CD4-positive, alpha-beta T cell treated with Interleukin-4 for 4 hours (primary cell): Measurements from ENCODE around the gene SEZ6L2.
"Not testable (repeated sequence)": the region's sequence is repeated elsewhere in the genome, so short reads cannot be mapped to it uniquely, and the experiment has no call there.

Experiments used
- DNase-seq: peaks from one replicate; pipeline ENCODE4 v3.0.0-alpha.2; 2020

SEZ6L2 gene

GRCh38 chr16:29899516-29900101, at the start of gene SEZ6L2:
Gene SEZ6L2 (minus strand): TSS chr16:29899550. CDS start chr16:29899019, 531 bp downstream.
- DNase-seq = peak; percentile 51

- DNase-seq = no peak
These were observed 48.5 kb upstream of the SEZ6L2 start for GRCh38 chr16:29947897-29948296.

DNA sequence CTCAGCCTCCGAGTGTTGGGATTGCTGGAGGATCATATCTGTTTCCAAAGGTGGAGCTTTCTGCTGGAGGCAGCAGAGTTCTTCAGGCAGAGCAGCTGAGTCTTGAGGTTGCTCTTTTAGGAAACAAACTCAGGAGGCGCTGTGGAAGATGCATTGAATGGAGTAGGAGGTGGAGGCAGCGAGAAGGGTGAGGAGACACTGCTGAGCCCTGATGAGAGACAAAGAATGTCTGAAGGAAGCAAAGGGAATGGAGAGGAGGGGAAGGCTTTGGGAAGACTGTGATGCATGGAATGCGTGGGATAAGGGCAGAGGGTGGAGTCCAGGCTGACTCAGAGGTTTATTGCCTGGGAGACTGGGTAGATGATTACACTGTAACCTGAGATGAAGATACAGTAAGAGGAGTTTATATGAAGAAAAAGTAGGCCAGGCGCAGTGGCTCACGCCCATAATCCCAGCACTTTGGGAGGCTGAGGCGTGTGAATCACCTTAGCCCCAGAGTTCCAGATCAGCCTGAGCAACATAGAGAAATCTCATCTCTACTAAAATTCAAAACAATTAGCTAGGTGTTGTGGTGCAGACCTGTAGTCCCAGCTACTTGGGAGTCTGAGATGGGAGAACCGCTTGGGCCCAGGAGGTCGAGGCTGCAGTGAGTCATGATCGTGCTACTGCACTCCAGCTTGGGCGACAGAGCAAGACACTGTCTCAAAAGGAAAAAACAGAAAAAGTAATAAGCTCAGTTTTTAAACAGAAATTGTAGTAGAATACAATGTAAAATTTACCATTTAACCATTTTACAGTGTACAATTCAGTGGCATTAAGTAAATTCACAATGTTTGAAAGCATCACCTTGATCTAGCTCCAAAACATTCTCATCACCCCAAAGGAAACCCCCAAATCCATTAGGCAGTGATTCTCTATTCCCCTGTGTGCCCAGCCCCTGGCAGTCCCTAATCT, 44.8 kb upstream of the SEZ6L2 start:
- DNase-seq = no peak

GRCh38 chr16:29940656-29941055, 41.3 kb upstream of the SEZ6L2 start:
- no peak for DNase-seq

DNA sequence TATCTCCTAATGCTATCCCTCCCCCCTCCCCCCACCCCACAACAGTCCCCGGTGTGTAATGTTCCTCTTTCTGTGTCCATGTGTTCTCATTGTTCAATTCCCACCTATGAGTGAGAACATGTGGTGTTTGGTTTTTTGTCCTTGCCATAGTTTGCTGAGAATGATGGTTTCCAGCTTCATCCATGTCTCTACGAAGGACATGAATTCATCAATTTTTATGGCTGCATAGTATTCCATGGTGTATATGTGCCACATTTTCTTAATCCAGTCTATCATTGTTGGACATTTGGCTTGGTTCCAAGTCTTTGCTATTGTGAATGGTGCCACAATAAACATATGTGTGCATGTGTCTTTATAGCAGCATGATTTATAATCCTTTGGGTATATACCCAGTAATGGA, 32.4 kb upstream of the SEZ6L2 start:
- not testable (repeated sequence) for DNase-seq

DNA sequence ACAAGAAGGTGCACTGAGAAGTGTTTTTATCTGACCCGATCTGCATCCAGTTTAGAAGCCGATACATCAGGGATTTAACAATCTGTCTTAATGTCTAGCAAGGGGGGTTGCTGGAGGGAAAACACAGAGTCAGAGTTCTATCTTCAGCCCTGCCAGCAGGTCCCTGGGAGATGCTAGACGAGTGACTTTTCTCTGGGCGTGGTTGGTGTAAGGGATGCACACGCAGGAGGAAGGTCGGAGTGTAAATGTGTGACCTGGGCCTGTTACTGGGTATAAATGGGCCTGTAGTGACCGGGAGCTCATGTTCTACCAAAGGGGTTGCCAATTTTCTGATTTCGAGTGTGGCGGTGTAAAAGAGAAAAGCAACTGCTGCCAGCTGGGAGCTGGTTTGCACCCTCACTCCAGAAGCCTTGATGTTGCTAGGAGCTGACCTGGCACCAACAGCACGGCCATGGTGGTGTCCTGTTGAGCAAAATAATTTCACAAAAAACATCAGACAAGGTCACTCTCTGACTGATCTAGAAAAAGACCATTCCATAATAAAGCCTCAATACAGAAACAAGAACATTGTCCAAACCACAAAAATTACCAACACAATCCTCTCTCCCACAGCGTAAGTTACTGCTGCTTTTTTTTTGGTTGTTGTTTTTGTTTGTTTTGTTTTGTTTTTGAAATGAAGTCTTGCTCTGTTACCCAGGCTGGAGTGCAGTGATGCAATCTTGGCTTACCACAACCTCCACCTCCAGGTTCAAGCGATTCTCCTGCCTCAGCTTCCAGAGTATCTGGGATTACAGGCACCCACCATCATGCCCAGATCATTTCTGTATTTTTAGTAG, 27.9 kb upstream of the SEZ6L2 start:
- no peak for DNase-seq

DNA sequence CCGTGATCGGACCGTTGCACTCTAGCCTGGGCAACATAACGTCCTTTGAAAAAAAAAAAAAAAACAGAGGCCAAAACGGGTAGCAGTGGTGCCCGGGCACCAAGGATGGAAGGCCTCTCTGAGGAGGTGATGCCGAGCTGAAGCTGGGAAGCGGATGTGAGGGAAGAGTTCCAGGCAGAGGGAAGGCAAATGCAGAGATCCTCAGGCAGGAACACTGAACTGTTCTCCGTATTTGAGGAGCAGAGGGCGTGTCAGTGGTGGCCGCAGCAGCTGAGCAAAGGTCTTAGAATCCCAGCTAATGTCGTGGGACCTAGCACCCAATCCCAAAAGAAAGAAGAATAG, 27.3 kb upstream of the SEZ6L2 start:
- DNase-seq = no peak

- peak; percentile 85 for DNase-seq
These were observed 26.7 kb upstream of the SEZ6L2 start, which contains the start of gene KCTD13 for GRCh38 chr16:29925781-29926710. Gene KCTD13 (minus strand): TSS chr16:29926226. CDS start chr16:29926033, 193 bp downstream.

DNA sequence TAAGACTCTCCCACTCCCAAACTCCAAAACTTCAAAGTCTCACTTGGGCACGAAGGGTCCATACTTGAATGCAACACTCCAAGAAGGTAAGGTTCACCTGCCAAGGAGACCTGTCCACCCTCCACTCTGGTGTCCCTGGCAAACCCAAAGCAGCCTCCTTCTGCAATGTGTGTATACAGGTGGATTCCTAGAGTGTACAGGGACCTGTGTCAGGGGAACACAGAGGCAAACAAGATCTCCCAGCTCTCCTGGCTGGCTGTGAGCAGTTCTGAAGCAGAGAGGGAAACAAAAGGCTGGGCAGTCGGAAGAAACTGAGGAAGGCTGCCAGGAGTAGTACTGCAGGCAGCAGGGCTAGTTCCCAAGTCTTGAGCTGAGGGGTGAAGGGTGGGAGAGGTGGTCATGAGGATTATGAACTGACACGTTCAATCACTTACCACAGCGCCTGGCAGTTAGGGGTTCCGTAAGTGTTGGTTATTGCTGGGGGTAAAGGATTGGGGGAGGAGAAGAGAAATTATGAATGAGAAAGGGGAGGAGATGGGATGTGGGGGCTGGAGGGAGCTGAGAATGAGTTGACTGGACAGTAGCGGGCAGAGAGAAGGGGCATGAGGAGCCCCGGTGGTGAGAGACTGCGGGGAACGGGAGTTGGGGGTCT, 25.9 kb upstream of the SEZ6L2 start:
- no peak for DNase-seq

DNA sequence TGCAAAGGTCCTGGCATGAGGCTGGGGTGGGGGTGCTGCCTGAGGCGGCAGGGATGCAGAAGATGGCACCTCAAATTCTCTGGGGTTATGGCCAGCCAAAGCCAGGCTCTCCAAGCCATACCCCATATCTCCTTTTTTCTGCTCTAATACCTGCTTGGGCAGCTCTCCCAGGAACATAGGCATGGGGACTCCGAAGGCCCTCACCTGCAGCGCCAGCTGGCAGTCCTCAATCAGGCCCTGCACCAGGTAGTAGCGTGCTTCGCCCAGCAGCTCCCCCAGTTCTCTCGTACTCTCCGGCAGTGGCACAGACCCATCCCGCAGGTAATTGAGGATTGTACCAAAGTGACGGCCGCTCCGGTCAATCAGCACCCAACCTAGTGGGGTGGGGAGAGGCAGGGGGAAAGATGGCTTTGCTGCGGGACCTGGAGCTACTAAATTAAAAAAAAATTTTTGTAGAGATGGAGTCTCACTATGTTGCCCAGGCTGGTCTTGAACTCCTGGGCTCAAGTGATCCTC, 23.7 kb upstream of the SEZ6L2 start:
- DNase-seq = no peak

DNA sequence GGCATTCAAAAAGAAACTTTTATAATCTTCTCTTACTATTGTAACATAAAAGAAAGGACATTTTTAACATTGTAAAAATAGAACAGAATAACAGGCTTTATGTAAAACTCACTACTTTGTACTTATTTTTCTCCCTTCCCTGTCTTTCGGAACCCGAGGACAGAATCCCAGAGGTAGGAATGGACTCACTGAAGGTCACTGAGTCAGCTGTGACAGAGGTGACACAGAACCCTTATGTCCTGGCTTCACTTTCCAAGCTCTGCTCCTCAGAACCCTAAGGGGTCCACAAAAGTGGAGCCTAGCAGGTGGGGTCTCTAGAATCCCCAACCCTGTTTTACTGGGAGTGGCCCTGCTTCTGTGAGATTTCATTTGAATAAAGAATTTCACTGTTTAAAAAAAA, 23.0 kb upstream of the SEZ6L2 start:
- DNase-seq = no peak

DNA sequence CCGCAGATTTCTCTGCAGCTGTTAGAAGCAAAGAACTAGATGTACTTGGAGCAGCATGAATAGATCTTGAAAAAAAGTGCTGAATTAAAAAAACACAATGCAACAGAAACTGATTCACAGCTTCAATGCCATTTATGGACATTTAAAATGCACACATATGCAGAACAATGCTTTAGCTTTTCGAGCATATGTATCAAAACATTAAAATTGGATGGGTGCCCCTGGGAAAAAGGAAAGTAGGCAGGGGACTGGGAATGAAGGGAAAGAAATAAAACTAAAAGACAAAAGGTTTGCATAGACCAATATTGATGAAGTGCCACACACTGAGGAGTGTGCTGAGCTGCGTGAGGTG, 21.7 kb upstream of the SEZ6L2 start:
- no peak for DNase-seq

DNA sequence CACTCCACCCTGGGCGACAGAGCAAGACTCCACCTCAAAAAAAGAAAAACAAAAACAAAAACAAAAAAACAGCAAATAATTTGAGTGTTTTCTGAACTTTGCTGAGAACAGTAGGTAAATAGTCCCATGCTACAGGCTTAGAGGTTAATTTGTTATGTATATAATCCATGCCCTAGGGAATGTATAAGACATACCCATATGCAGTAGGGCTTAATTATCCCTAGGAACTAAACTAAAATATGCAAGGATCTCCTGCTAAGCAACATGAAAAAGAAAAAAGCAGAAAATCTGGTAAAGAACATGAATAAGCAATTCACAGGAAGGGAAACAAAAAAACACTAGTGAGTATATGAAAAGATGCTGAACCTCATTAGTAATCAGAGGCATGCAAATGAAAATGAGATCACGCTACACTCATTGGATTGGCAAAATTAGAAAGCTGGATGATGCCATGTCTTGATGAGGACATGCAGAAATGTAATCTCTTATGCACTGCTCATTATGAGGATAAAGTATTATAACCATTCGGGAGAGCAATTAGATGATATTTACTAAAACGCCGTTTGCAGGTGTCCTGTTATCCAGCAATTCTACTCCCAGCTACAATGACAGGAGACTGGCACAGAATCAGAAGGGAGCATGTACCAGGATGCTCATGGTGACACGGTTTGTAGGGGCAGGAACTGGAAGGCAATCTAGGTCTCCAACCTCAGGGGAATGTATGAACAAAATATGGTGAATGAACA, 21.1 kb upstream of the SEZ6L2 start:
- DNase-seq = no peak

GRCh38 chr16:29916979-29917378, 17.6 kb upstream of the SEZ6L2 start:
- DNase-seq = no peak

DNA sequence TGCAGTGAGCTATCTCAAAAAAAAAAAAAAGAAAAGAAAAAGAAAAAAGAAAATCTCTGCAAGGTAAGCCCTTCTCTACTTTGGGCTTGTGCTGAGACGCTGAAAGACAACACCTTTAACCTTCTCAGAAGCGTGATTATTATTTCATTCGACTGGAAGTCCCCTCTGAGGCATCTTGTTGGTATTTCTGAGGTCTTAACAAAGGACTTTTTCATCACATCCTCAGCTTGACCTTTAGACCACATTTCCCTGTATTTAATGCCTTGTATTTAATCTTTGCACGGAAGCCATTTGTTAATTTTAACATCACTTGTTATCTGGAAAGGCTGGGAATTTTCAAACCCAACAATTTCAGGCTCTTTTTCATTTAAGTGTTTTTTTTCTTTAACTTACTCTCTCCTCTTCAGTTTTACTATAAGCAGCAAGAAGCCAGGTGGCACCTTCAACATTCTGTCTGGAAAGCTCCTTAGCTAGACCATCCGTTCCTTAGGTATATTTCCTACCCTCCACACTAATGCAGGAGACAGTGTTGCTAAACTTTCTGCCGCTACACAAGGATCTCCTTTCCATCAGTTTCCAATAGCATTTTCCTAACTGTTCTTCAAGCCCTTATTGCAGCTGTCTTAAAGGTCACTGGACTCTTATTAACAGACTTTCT, 16.4 kb upstream of the SEZ6L2 start:
- DNase-seq = no peak

- DNase-seq = no peak
These were observed 14.2 kb upstream of the SEZ6L2 start for GRCh38 chr16:29913514-29913913.

DNA sequence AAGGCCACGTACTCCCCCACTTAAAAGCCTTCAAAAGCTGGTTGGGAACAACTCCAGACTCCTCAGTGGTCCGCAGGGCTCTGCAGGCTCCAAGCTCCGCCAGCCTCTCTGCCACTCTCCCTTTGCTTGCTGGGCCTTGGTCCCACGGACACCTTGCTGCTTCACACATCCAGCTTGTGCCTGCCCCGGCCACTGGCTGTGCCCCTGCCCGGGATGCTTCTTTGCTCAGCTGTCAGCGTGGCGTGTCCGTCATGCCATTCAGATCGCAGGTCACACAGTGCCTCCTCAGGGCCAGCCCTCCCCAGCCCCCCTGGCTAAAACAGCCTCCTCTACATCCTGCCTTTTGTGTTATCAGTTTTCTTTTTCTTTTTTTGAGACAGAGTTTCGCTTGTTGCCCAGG, 12.7 kb upstream of the SEZ6L2 start:
- no peak for DNase-seq

DNA sequence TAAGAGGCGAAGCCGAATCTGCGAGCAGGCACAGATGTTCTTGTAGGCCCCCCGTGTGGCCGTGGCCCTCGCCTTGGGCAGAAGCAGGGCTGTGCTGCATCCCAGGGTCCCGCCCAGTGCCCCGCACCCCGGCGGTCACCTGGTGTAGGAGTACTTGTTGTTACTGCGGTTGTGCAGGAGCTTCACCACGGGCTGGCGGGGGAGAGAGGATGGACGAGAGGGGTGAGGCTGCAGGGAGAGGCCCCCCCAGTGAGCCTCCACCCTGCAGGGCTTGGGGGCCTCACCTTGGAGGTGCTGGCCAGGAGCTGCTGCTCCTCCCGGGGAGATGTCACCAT, 12.3 kb upstream of the SEZ6L2 start:
- no peak for DNase-seq

- no peak for DNase-seq
These were observed 11.7 kb upstream of the SEZ6L2 start for GRCh38 chr16:29910819-29911675.
